Osteoblast (primary cell): ENCODE results near the gene CMTR1. TPM values are rescaled to one million over a fixed set of nuclear protein-coding genes. Genes with fewer than 3 reads are reported as not detected.

Experiments used
- DNase-seq: peaks from one replicate; pipeline ENCODE4 v3.0.0; 2011; ENCODE audit warnings: low spot score, mixed read lengths; ENCODE audit not compliant: insufficient read length; ENCODE audit errors: missing footprints
- H2AFZ ChIP-seq: 2 replicates; pipeline ENCODE4 v1.6.0; 2011; ENCODE audit warnings: mild to moderate bottlenecking, low read length
- H3K27ac ChIP-seq: 2 replicates; pipeline ENCODE4 v1.5.1; 2011; ENCODE audit warnings: mild to moderate bottlenecking, low read depth, low read length, moderate library complexity
- H3K27me3 ChIP-seq: 2 replicates; pipeline ENCODE4 v1.6.0; 2012; ENCODE audit warnings: mild to moderate bottlenecking, control low read depth, inconsistent platforms, low read length, moderate library complexity; ENCODE audit not compliant: insufficient read depth
- H3K36me3 ChIP-seq: 2 replicates; pipeline ENCODE4 v1.5.1; 2011; ENCODE audit warnings: mild to moderate bottlenecking, low read length, control low read depth, moderate library complexity; ENCODE audit not compliant: insufficient read depth
- H3K4me1 ChIP-seq: 2 replicates; pipeline ENCODE4 v1.5.1; 2011; ENCODE audit warnings: mild to moderate bottlenecking, low read length, control low read depth, moderate library complexity; ENCODE audit not compliant: insufficient read depth
- H3K4me2 ChIP-seq: 2 replicates; pipeline ENCODE4 v1.6.0; 2011; ENCODE audit warnings: mild to moderate bottlenecking, low read length; ENCODE audit not compliant: insufficient read depth
- H3K4me3 ChIP-seq: fragments of 200-600 bp; sonication (generic); 3 replicates; pipeline ENCODE4 v1.5.1; 2012; ENCODE audit warnings: mild to moderate bottlenecking, low read length, inconsistent platforms; ENCODE audit not compliant: insufficient read depth
- H3K79me2 ChIP-seq: 2 replicates; pipeline ENCODE4 v1.6.0; 2012; ENCODE audit warnings: mild to moderate bottlenecking, low read length, control low read depth, inconsistent platforms; ENCODE audit not compliant: insufficient read depth
- H3K9me3 ChIP-seq: 2 replicates; pipeline ENCODE4 v1.5.1; 2011; ENCODE audit warnings: low read depth, low read length, control low read depth
- H4K20me1 ChIP-seq: 2 replicates; pipeline ENCODE4 v1.6.0; 2012; ENCODE audit warnings: mild to moderate bottlenecking, low read length, control low read depth; ENCODE audit not compliant: insufficient read depth
- total RNA-seq: library from RNA; depleted of rRNA; stranded (reverse); fragments of >200 nt; gene quantifications from 2 replicates; pipeline ENCODE4 v1.2.3, GENCODE V29; 2012
- TF ChIP-seq, protein P1 (sequence below): IDR thresholded peaks from 2 replicates; pipeline ENCODE4 v1.5.1; 2011; ENCODE audit warnings: mild to moderate bottlenecking, low read depth, low read length, moderate library complexity; ENCODE audit errors: extremely low read depth

The CMTR1 gene
- total RNA-seq, 1 donor = 38.7 TPM

DNA sequence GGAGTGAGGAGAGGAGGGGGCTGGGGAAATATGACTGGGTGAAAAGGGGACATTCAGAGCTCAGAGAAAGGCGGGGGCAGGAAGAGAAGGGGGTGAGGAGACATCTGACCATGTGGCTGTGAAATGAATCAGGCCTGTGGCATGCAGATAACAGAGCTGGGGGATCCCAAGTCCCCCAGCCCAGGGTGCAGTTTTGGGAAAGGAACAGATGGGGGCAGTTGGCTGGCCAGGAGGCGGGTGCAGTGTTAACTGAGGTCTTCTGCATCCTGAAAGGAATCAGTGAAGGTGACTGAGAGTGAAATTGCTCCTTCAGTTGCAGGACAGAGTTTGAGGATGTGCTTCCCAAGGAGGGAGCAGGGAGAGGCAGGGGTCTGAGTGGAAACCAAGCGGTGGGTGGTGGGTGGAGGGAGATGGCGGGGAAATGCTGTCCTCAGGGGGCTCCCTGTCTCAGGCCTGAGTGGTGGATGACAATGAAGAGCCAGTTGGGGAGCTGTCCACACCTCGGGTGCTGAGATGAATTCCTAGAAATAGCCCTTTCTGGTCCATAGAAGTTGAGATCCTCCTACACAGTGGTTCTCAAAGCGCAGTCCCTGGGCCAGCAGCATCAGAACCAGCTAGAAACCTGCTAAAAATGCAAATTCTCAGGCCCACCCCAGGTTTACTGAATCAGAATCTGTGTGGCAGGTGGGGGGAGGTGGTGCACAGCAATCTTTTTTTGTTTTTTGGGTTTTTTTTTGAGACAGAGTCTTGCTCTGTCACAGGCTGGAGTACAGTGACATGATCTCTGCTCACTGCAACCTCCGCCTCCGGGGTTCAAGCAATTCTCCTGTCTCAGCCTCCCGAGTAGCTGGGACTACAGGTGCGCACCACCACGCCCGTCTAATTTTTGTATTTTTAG, 92.7 kb downstream of the CMTR1 start:
- Histone ChIP-seq H3K4me2 (no peak overlapping the region), H3K9me3 (no peaks in the 10 kb centered on the region), H2AFZ (no peak overlapping the region), H3K4me1 (peaks cover 12% of the 10 kb centered on the region), H4K20me1 (no peaks in the 10 kb centered on the region), H3K27me3 (peaks cover 26% of the 10 kb centered on the region), H3K79me2 (no peaks in the 10 kb centered on the region), H3K4me3 (no peak overlapping the region), H3K27ac (no peak overlapping the region), H3K36me3 (no peaks in the 10 kb centered on the region)
- TF ChIP-seq, protein P1, sequence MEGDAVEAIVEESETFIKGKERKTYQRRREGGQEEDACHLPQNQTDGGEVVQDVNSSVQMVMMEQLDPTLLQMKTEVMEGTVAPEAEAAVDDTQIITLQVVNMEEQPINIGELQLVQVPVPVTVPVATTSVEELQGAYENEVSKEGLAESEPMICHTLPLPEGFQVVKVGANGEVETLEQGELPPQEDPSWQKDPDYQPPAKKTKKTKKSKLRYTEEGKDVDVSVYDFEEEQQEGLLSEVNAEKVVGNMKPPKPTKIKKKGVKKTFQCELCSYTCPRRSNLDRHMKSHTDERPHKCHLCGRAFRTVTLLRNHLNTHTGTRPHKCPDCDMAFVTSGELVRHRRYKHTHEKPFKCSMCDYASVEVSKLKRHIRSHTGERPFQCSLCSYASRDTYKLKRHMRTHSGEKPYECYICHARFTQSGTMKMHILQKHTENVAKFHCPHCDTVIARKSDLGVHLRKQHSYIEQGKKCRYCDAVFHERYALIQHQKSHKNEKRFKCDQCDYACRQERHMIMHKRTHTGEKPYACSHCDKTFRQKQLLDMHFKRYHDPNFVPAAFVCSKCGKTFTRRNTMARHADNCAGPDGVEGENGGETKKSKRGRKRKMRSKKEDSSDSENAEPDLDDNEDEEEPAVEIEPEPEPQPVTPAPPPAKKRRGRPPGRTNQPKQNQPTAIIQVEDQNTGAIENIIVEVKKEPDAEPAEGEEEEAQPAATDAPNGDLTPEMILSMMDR = no peak
- DNase-seq = peak; percentile 92

DNA sequence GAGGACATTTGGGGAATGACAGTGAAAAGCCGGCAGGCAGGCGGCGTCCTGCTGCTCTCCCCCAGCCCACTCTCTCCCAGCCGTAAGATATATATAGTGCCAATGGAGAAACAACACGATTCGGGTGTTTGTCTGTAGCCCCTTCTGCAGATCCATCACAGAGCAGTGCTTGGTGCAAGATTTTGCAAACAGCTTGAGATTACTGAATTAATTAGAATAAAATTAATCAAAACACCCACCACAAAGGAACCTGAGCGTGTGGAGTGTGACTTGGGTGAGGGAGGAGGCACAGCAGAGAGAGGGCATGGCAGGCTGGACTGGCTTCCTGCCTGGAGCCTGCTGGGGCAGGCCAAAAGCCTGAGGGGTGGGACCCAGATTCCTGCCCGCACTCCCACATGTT, 95.5 kb downstream of the CMTR1 start:
- Histone ChIP-seq H3K4me2 (no peak overlapping the region), H3K9me3 (no peaks in the 10 kb centered on the region)

DNA sequence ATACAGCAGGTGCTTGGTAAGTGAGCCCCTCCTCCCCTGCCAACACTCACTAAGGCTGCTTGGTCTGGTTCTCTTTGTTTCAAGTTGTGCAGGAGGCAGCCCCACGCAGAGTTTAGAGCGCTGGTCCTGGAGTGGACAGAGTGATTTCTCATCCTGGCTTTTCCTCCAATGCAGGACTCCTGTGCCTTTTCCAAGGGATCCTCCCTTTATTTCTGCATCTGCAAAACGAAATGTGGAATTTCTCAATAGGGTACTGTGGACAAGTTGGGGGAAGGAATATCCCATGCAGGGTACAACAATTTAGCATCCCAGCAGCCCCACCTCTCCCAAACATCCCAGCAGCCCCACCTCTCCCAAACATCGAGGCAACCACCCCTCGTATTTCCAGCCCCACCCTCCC, 97.3 kb downstream of the CMTR1 start:
- no peaks in the 10 kb centered on the region for H3K9me3 ChIP-seq
- peak; percentile 58 for DNase-seq
- TF ChIP-seq, protein P1 = no peak
- no peak overlapping the region for H2AFZ ChIP-seq
- peaks cover 59% of the 10 kb centered on the region for H3K27me3 ChIP-seq
- H3K4me1 ChIP-seq = peaks cover 11% of the 10 kb centered on the region
- H3K27ac ChIP-seq = no peak overlapping the region
- no peaks in the 10 kb centered on the region for H3K79me2 ChIP-seq
- no peak overlapping the region for H3K4me2 ChIP-seq
- H3K4me3 ChIP-seq = no peak overlapping the region
- H3K36me3 ChIP-seq = no peaks in the 10 kb centered on the region
- no peaks in the 10 kb centered on the region for H4K20me1 ChIP-seq

More for the DNA sequence above, 95.5 kb downstream of the CMTR1 start:
- H2AFZ ChIP-seq = no peak overlapping the region
- H3K4me3 ChIP-seq = no peak overlapping the region
- DNase-seq = no peak
- TF ChIP-seq, protein P1 = no peak
- peaks cover 22% of the 10 kb centered on the region for H3K4me1 ChIP-seq
- H3K36me3 ChIP-seq = no peaks in the 10 kb centered on the region
- no peaks in the 10 kb centered on the region for H3K79me2 ChIP-seq
- no peaks in the 10 kb centered on the region for H4K20me1 ChIP-seq
- H3K27me3 ChIP-seq = peaks cover 42% of the 10 kb centered on the region
- H3K27ac ChIP-seq = no peak overlapping the region

DNA sequence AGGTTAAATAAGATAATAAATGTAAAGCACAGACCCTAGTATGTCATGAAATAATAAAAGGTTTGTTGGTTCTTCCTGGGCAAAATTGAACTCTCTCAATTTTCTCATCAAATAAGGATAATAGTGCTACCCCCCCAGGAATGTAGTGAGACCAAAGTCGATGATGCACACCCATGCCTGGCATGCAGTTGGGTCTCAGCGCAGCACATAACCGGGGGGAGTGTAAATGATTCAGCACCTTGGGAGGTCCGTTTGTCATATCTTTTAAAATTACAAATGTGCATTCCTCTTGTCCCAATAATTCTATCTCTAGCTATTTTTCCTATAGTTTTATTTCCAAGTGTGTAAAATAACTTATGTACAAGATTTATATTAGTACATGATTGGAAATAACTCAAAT, 98.0 kb downstream of the CMTR1 start:
- H3K79me2 ChIP-seq = no peaks in the 10 kb centered on the region
- peaks cover 11% of the 10 kb centered on the region for H3K4me1 ChIP-seq
- H3K9me3 ChIP-seq = no peaks in the 10 kb centered on the region
- DNase-seq = peak; percentile 86
- TF ChIP-seq, protein P1 = no peak
- peaks cover 66% of the 10 kb centered on the region for H3K27me3 ChIP-seq
- no peak overlapping the region for H3K4me2 ChIP-seq
- H3K27ac ChIP-seq = no peak overlapping the region
- no peak overlapping the region for H2AFZ ChIP-seq
- no peaks in the 10 kb centered on the region for H3K36me3 ChIP-seq
- no peak overlapping the region for H3K4me3 ChIP-seq
- no peaks in the 10 kb centered on the region for H4K20me1 ChIP-seq
